ENCODE data around the gene UVSSA.
"Not testable (repeated sequence)": the region's sequence is repeated elsewhere in the genome, so short reads cannot be mapped to it uniquely, and the experiment has no call there.

Gene UVSSA

GRCh38 chr4:1376841-1377605 is 30.0 kb downstream of the UVSSA start:
- no peak for DNase-seq (ENCODE audit: low read depth)

GRCh38 chr4:1377606-1378261 is 30.7 kb downstream of the UVSSA start:
- DNase-seq (ENCODE audit: low read depth): no peak

- no peak for DNase-seq (ENCODE audit: low read depth)
Observed at GRCh38 chr4:1378559-1379231, 31.7 kb downstream of the UVSSA start.

- DNase-seq (ENCODE audit: low read depth): no peak
Observed at GRCh38 chr4:1379351-1379781, 32.4 kb downstream of the UVSSA start.

- DNase-seq (ENCODE audit: low read depth): no peak
Observed at GRCh38 chr4:1379801-1380331, 32.9 kb downstream of the UVSSA start.

GRCh38 chr4:1380368-1381151 is 33.6 kb downstream of the UVSSA start:
- DNase-seq (ENCODE audit: low read depth): no peak

- DNase-seq (ENCODE audit: low read depth): no peak
Observed at GRCh38 chr4:1381181-1381621, 34.2 kb downstream of the UVSSA start.

- no peak for DNase-seq (ENCODE audit: low read depth)
Observed at GRCh38 chr4:1381944-1382541, 35.0 kb downstream of the UVSSA start.

- no peak for DNase-seq (ENCODE audit: low read depth)
Observed at GRCh38 chr4:1382776-1383727, 36.0 kb downstream of the UVSSA start.

- no peak for DNase-seq (ENCODE audit: low read depth)
Observed at GRCh38 chr4:1383728-1384591, 37.0 kb downstream of the UVSSA start.

- no peak for DNase-seq (ENCODE audit: low read depth)
Observed at GRCh38 chr4:1384675-1385372, 37.8 kb downstream of the UVSSA start.

- DNase-seq (ENCODE audit: low read depth): no peak
Observed at GRCh38 chr4:1385373-1386340, 38.6 kb downstream of the UVSSA start.

- DNase-seq (ENCODE audit: low read depth): not testable (repeated sequence)
Observed at GRCh38 chr4:1393363-1393762, 46.4 kb downstream of the UVSSA start.

GRCh38 chr4:1393866-1394265 is 46.9 kb downstream of the UVSSA start:
- no peak for DNase-seq (ENCODE audit: low read depth)

- DNase-seq (ENCODE audit: low read depth): not testable (repeated sequence)
Observed at GRCh38 chr4:1394554-1395388, 47.8 kb downstream of the UVSSA start.

GRCh38 chr4:1395389-1395820 is 48.4 kb downstream of the UVSSA start:
- not testable (repeated sequence) for DNase-seq (ENCODE audit: low read depth)
